Activated effector memory CD4-positive, alpha-beta T cell treated with Interleukin-2 at 50 U/mL for 16 hours (primary cell): ENCODE measurements around the gene ASF1B.
"Not testable (repeated sequence)": the region's sequence is repeated elsewhere in the genome, so short reads cannot be mapped to it uniquely, and the experiment has no call there.

ENCODE experiments used
- DNase-seq: peaks from one replicate; pipeline ENCODE4 v3.0.0-alpha.2; 2020

Gene ASF1B

DNA sequence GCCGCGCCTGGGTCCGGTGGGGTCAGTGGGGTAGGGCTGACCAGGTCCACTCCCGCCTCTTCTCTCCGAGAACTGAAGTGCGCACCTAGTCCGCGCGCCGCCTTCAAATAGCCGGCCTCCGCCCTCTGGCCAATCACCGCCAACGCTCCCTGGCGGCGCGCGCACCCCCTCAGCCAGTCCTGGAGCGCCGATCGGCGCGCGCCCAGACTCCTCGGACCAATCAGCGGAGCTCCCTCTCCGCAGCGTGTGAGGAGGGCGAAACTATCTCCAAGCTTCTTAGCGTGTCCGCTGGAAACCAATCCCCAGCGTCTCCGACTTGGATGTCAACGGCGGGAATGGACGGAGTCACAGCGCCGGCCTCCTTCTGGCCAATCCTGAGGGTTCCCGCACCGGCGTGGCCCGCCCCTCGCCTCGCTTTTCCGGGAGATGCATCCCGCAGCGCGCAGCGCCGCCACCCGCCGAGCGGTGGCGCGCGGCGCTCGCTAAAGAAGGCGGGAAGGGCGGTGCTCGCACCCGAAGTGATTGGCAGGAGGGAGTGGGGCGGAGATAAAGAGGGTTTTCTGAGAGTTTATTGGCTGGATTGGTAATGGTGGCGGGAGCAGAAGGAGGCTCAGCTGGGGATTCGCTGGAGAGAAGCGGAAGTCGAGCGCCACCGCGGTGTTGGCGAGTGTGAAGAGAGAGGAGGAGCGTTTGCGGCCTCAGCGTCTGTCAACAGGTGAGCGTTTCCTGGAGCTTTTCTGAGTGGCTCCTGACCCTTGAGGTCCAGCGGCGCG lies at the start of gene ASF1B:
Gene ASF1B, minus strand, starts transcription at position 81 of the 773 bp plus-strand sequence. CDS start 133 bp downstream, outside the sequence.
- peak; percentile 97 for DNase-seq

DNA sequence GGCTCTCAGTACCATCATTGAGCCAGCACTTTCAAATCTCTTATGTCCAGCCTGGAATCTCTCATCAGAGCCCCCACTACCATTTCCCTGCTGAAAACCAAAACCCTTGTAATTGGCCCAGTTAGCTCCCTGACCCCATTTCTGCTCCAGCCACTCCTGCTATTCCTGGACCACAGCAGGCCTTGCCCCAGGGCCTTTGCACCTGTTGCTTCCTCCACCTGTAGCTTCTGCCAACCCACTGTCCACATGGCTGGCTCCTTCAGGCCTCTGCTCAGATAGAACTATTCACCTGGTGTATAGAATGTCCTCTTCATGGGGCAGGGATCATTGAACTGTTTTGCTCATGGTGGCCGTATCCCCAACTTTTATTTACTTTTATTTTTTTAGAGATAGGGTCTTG lies 49.3 kb upstream of the ASF1B start:
- DNase-seq = not testable (repeated sequence)

DNA sequence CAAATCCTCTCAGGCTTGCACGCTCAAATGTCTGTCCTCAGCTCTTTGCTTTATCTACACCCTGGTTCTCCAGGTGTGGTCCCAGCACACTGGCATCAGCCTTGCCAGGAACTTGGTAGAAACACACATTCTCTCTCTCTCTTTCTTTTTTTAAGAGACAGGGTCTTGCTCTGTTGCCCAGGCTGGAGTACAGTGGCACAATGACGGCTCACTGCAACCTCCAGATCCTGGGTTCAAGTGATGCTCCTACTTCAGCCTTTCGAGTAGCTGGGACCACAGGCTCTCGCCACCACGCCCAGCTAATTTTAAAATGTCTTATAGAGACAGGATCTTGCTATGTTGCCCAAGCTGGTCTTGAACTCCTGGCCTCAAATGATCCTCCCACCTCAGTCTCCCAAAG lies 48.8 kb upstream of the ASF1B start:
- no peak for DNase-seq

DNA sequence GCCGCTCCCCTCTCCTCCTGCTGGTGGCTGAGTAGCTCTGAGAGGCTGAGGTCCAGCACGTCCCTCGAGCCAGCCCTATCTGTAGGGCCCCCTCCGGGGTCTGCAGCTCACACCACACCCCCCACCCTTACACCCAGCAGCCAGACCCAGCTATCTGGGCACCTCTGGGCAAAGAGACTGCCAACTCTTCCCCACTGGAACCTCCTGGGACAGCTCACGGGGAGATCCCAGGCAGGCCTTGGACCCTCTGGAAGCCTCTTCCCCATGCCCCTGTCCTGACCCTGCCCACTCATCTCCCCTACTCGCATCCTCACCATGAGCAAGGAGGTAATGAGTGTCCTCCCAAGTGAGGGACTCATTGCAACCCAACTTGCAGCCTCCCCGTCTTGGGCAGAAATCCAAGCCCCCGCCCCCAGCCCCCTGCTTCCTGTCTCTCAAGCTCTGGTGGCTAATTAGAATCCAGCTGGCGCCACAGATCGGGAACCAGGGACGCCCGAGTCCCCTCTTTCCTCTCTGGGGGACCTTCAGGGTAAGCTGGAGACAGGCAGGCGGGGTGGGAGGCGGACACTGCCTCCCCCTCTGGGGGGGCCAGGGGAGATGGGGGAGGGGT lies 47.5 kb upstream of the ASF1B start:
- DNase-seq = no peak

DNA sequence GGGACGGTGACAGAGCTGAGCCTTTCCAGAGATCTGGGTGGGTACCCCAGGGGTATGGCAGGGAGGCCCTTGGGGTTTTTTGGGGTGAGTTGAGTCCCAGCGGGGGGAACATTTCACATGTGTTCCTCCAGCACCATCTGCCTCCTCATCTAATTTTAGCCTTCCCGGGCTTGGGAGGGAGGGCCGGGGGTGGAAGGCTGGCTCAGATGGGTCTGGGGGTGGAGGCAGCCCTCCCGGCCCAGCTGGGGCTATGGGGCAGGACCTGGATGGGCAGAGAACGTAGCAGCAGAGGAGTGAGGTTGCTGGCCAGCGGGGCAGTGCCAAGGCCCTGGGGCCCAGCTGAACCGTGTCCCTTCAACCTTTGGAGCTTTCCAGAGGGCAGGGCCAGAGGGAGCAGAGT lies 46.1 kb upstream of the ASF1B start:
- DNase-seq = no peak

DNA sequence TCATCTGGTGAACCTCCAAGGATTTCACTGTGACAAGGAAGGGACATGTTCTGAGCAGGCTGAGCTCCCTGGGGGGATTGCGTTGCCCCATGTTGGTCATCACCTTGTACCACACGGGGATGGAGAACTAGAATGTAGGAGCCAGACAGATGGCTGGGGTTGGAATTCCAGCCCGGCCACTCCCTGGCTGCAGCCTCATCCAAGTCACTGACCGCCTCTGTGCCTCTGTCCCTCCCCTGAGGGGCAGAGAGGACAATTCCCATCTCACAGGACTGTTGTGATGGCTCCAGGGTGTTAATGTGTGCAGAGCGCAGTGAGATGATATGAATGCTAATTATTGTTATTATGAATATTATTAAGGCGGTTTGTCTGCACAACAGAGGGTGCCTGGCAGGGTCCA lies 45.5 kb upstream of the ASF1B start:
- DNase-seq = no peak

DNA sequence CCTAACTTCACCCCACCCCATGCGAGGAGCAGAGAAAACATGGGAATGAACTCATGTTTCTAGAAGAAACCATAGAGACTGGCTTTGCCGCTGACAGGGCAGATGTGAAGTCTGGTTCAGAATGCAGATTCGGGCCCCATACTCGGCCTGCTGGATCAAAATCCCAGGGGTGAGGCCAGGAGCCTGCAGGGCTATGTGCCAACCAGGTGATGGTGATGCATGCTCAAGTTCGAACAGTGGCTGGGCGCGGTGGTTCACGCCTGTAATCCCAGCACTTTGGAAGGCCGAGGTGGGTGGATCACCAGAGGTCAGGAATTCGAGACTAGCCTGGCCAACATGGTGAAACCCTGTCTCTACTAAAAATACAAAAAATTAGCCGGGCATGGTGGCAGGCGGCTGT lies 44.8 kb upstream of the ASF1B start:
- not testable (repeated sequence) for DNase-seq

DNA sequence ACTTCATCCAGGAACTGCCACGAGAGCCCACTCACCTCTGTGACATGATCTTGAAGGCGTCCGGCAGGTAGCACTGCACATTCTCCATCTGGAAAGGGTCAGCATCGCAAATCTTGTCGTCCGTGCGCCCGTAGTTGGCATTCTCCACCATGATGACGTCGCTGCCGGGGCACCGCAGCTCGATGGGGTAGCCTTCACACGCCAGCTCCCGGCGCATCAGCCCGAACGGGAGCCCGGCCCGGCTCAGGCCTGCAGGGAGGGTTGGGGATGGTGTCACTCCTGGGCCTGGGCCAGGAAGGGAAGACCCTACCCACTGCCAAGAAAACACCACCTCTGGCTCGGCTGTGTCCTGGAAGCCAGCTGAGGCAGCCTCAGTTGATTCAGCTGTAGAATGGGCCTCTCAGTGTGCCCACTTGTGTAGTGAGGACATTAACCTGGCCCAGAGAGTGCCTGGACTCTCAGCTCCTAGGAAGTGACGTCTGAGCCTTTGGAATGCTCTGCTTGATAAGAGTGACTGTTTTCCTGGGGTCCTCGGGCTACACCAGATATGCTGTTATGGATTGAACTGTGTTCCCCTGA lies 41.2 kb upstream of the ASF1B start:
- DNase-seq = no peak

DNA sequence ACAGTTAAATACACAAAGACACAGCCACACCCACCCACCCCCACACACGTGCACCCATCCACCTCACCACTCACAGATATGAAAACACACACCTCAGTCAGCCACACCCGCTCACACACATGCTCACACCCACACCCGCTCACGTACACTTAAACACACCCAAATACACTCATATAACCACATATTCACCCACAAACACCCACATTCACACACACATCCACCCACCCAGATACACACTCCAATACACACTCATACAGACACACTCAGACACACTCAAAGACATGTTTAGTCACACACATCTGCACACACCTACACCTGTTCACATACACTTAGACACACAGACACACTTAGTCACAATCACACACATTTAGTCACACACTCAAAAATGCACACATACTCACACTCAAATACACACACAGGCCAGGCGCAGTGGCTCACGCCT lies 39.0 kb upstream of the ASF1B start:
- DNase-seq = no peak

DNA sequence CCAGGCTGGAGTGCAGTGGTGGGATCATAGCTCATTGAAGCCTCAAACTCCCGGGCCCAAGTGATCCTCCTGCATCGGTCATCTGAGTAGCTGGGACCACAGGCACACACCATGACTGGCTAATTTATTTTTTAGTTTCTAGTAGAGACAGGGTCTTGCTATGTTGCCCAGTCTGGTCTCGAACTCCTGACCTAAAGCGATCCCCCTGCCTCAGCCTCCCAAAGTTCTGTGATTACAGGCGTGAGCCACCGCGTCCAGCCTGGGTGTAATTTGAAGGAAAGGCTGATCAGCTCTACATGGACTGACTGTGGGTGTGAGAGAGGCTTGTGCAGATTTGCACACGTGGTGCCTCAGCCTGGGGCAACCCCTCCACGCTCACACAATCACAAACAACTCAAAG lies 38.5 kb upstream of the ASF1B start:
- no peak for DNase-seq

DNA sequence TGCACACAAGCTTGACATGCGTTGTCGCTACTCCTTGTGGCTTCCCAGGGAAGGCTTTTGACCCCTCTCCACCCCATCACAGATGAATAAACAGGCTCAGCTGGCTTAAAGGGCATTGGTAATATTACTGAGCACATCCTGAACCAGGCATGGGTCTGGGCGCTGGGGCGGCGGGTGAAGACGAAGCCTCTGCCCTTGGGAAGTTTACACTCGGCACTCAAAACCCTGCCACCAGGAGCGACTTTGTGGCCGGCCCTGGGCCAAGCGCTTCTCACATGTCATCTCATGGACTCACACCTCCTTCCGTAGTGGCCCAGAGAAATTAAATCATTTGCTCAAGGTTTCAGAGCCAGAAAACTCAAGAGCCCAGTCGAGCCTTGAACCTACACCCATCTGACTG lies 32.6 kb upstream of the ASF1B start:
- no peak for DNase-seq

DNA sequence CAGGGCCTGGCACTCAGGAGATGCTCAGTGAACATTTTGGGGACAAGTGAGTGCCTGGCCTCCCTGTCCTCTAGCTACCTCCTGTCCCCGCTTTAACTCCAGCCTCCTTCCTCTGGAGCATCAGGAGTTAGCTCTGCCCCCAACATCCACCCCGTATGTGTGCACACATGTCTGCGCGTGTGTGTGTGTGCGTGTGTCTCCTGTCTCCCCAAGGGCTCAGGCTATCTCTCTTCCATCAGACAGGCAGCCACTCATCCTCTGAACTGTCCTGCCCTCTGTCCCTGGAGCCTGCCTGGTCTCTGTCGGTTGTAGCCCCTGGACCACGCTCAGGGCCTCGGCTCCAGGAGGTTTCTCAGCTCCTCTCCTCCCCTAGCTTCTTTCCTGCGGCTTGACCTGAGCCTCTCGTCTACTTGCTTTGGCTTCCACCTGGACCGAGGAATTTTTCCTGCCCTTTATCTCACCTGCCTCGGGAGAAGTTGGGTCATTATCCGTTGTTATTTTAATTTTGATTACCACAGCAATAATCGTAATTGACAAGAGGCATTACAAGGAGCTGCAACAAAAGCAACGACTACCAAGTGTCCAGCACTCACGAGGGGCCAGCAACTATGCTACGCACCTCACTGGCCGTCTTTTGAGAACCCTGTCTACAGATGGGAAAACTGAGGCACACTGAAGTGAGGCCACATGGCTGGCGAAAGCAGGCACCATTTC lies 32.0 kb upstream of the ASF1B start:
- no peak for DNase-seq

DNA sequence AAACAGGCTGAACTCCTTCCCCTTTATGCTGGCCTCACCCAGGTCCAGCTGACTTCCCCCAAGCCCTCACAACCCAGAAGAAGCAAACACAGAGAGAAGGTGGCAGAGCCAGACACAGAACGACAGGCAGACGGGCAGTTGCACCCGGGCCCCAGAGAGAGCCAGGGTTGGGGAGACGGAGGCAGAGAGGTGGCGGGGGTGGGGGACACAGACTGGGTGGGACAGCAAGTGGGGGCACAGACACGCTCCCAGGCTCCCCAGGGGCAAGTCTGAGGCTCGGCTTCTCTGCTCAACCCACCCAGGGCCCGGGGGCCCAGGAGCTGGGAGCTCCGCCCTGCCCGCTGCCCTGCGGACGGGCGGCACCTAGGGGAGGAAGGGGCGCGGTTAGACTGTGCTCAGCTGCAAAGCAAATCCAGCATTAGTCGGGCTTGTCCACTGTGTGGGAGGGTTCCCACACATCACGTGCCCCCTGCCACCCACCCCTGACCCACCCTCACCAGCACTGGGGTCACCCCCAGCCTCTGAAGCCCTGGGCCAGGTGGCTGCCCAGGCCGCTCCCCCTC lies 31.3 kb upstream of the ASF1B start:
- DNase-seq = peak; percentile 26

DNA sequence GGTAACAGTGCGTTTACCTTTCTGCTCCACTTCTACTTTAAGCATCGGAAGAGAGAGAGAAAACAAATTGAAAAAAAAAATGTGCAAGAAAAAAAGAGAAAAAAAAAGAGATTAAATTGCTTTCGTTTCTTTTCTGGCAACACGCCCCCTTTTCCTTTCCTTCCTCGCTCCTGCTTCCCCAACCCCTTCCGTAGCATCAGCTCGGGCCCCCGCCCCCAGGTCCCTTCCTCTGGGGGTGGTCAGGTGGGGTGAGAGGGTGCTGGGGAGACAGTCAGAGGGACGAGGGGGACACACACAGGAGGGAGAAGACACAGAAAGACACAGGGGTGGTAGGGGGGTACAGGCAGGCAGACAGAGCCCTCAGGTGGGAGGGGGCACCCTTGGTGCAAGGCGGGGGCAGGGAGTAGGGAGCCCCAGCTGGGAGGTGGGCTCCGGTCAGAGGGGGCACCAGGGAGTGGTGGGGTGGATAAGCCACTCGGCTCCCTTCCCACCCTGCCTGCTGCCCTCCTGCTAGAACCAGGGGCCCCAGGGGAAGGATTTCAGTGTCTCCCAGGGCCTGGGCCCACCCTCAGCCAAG lies 30.7 kb upstream of the ASF1B start:
- DNase-seq = no peak

DNA sequence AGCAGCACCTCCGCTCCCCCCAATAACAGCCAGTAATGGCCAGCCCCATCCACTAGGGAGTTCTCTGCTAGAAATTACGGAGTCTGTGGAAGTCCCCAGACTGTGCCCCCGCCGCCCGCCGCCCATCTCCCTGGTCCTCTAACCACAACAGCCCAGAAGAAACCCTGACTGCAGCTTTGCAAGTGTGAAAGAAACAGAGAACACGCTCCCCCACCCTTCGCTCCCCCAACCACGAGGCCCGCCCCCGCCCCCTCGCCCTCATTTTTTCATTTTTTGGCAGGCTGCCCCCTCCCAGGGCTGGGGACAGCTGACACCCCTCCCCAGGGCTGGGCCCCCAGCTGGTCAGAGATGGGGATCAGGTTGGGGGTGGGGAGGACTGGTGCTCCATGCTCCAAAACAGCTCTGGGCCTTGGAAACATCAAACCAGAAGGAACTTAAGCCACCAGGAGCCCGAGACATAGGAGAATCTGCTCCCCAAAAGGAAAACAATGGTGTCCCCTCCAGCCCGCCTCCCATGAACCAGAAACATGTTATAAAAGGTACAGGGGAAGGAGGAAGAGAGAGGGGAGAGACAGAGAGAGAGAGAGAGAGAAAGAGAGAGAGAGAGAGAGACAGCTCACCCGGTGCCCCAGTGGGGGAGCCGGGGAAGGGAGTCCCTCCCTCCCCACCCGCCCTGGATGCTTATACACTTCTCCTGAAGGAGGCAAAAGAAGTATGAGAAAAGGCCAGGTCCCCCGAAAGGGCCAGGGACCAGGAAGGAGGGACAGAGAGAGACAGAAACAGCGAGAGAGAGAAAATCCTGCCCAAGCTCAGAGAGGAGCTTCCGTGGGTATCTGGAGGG lies 29.8 kb upstream of the ASF1B start:
- DNase-seq = no peak

DNA sequence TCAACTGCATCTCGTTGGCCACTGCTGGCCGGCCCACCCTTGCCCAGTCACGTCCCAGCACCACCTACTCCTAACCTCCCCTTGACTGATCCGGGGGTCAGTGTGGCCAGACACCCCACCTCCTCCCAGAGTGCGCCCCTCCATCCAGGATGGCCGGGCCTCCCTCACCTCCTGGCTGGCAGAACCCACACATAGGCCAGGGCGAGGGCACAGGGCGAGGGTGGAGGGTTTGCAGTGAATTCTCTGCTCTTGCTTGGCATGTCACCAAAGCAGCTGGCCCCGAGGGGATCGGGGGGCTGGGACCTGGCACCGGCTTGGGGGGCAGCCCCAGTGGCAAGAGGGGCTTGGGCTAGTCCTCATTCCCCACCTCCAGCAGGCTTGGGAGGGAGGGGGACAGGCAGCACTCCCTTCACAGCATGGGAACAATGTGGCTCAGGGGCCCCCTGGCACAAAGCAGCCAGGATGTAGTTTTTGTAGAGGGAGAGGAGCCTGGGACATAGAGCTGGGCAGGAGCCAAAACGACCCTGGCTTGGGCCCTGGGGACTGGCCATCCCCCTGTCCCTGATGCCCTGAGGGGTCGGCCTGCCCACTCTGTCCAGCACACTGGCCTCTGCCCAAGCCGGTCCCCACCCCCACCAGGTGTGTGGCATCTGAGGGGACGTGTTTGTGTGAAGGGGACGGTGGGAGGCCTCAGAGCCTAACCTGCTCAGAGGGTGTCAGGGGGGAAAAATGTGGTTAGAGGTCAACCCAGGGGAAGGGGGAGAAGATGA lies 28.5 kb upstream of the ASF1B start:
- no peak for DNase-seq

DNA sequence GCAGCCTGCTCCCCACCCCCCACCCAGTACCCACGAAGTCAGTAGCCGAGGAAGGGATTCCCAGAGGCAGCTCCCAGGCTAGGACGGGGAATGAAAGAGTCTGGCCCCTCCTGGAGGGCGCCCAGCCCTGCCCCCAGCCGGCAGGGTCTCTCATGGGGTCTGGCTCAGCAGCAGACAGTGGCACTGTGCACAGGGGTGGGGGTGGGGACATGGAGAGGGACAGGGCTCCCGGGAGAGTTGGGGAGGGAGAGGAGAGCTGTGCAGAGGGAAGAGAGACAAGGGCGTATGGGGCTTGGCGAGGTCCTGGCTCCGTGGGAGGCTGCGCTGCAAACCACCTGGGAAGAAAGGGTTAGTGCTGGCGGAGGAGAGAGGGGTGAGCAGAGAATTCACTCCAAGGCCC lies 27.7 kb upstream of the ASF1B start:
- DNase-seq = no peak

DNA sequence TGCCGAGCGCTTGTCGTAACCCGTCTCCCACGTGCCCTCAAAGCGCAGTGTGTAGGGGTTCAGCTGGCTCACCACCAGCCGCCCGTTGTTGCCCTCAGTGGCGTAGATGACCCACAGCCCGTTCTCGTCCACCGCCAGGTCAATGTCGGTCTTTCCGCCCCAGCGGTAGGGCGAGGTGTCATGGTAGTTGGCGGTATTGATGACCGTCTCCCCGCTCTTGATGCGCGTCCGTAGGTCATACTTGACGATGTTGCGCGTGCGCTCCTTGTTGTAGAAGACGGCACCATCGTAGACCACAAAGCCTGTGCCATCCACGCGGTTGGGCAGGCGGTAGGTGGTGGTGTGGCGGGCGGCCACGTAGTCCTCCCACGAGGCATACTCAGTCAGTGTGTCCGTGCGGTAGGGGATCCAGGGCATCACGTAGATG lies 26.5 kb upstream of the ASF1B start:
- DNase-seq = no peak

DNA sequence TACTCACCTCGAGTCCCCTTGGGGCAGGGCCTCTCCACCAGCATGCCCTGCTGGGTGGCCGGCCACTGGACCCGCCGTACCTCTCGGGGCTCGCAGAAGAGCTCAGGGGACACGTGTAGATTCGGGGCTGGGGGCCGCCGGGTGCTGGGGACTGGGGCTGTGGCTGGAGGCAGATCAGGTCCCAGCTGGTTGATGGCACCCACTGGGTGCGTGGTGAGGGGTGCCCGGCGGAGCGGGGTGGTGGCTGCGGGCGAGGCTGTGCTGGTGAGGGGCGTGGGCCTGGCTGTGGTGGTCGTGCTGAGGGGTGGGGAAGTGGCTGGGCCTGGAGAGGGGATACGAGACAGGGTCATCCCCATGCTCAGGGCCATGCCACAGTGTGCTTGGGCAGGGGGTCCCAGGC lies 24.9 kb upstream of the ASF1B start:
- no peak for DNase-seq

DNA sequence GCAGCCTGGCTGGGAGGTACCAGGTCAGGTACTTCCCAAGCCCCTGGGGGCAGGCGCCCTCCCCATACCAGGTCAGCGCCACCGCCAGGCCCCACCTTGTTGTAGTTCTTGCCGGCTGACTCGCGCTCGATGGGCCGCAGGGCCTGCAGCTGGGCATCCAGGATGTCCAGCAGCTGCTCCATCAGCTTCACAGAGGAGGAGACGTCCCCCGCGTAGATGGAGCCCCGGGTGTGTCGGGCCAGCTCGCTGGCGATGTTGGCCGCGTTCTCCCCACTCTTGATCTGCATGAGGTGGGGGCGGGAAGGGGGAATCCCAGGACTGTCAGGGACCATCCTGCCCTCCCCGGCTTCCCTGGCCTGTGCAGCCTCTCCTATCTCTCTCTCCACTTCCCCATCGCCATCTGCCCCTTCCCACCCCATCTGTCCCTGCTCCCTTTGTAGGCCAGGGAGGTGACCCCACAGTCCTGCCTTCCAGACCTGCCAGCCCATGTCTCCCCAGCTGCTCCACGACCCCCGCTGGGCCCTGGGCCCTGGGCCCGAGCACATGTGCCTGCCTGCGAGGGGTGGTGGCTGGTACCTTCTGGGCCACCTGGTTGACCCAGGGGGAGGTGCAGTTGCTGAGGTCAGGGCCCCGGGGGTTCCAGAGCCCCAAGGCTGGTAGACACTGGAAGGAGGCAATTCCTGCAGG lies 23.8 kb upstream of the ASF1B start:
- no peak for DNase-seq

DNA sequence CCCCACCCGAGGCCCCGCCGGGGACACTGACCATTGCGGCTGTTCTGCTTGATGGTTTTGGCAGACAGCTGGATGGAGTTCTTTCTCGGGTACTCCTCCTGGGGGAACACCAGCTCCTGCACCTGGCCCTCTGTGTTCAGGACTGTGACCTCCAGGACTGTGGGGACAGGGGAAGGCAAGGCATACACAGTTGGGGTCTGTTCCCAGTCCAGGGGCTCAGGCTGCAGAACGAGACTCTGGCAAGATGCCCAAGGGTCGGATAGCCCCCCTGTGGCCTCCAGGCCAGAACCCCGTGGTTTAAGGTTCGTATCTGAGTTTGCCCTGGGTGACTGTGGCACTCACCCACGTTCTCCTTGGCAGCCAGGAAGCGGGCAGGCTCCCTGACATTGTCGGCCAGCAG lies 22.7 kb upstream of the ASF1B start:
- no peak for DNase-seq
